Neural progenitor cell (in vitro differentiated cells): ENCODE results near the gene UPK2. TPM values are rescaled to one million over a fixed set of nuclear protein-coding genes. Genes with fewer than 3 reads are reported as not detected.

Experiments used
- DNase-seq: peaks from one replicate; pipeline ENCODE4 v3.0.0-alpha.2; 2016; ENCODE audit warnings: low spot score
- H2AFZ ChIP-seq: fragments of 200-600 bp; sonication (generic); replicated peaks from 2 replicates; pipeline ENCODE4 v1.6.1; 2016; ENCODE audit warnings: antibody characterized with exemption
- H3F3A ChIP-seq: fragments of 200-600 bp; sonication (generic); 2 replicates; pipeline ENCODE4 v1.6.1; 2016; ENCODE audit warnings: antibody characterized with exemption, low read depth
- H3K27ac ChIP-seq: fragments of 200-600 bp; sonication (generic); 2 replicates; pipeline ENCODE4 v1.5.1; 2016; ENCODE audit warnings: mild to moderate bottlenecking
- H3K27me3 ChIP-seq: fragments of 200-600 bp; sonication (generic); 2 replicates; pipeline ENCODE4 v1.6.1; 2016; ENCODE audit warnings: mild to moderate bottlenecking, moderate library complexity
- H3K36me3 ChIP-seq: fragments of 200-600 bp; sonication (generic); 2 replicates; pipeline ENCODE4 v1.5.1; 2016
- H3K4me1 ChIP-seq: fragments of 200-600 bp; sonication (generic); 2 replicates; pipeline ENCODE4 v1.6.1; 2016; ENCODE audit warnings: mixed run types
- H3K4me2 ChIP-seq: fragments of 200-600 bp; sonication (generic); 2 replicates; pipeline ENCODE4 v1.6.1; 2016
- H3K4me3 ChIP-seq: fragments of 200-600 bp; sonication (generic); 2 replicates; pipeline ENCODE4 v1.5.1; 2016
- H3K79me2 ChIP-seq: fragments of 200-600 bp; sonication (generic); 2 replicates; pipeline ENCODE4 v1.6.1; 2016; ENCODE audit warnings: low read depth
- H3K9ac ChIP-seq: fragments of 200-600 bp; sonication (generic); 2 replicates; pipeline ENCODE4 v1.6.1; 2016
- H3K9me3 ChIP-seq: fragments of 200-600 bp; sonication (generic); 2 replicates; pipeline ENCODE4 v1.5.1; 2016; ENCODE audit warnings: low read depth
- H4K20me1 ChIP-seq: fragments of 200-600 bp; sonication (generic); 2 replicates; pipeline ENCODE4 v1.6.1; 2016; ENCODE audit warnings: low read depth
- H3K27ac Mint-ChIP-seq: 3 replicates; pipeline ENCODE4 v1.8.0; 2021; ENCODE audit warnings: mixed read lengths
- H3K27me3 Mint-ChIP-seq: 2 replicates; pipeline ENCODE4 v1.8.0; 2022; ENCODE audit warnings: low read depth, mild to moderate bottlenecking, inconsistent platforms, moderate library complexity, mixed read lengths; ENCODE audit not compliant: insufficient read depth
- H3K36me3 Mint-ChIP-seq: 3 replicates; pipeline ENCODE4 v1.8.0; 2021; ENCODE audit warnings: mixed read lengths
- H3K4me1 Mint-ChIP-seq: 3 replicates; pipeline ENCODE4 v1.8.0; 2021; ENCODE audit warnings: mixed read lengths
- H3K4me3 Mint-ChIP-seq: 3 replicates; pipeline ENCODE4 v1.8.0; 2021; ENCODE audit warnings: mild to moderate bottlenecking, moderate library complexity, mixed read lengths
- H3K9me3 Mint-ChIP-seq: 3 replicates; pipeline ENCODE4 v1.8.0; 2020; ENCODE audit warnings: mixed read lengths
- CTCF ChIP-seq: fragments of 200-600 bp; sonication (generic); IDR thresholded peaks from 2 replicates; pipeline ENCODE4 v1.5.1; 2017; ENCODE audit warnings: antibody characterized with exemption, mild to moderate bottlenecking
- EZH2 ChIP-seq: fragments of 200-600 bp; sonication (generic); IDR thresholded peaks from 2 replicates; pipeline ENCODE4 v1.6.1; 2017; ENCODE audit warnings: antibody characterized with exemption, mild to moderate bottlenecking, moderate library complexity
- EZH2phosphoT487 ChIP-seq: fragments of 200-600 bp; sonication (generic); IDR thresholded peaks from 2 replicates; pipeline ENCODE4 v1.6.1; 2017; ENCODE audit warnings: antibody characterized with exemption
- total RNA-seq: library from RNA; depleted of rRNA; stranded (reverse); fragments of >200 nt; gene quantifications from 2 replicates; pipeline ENCODE4 v1.2.3, GENCODE V29; 2015; ENCODE audit warnings: low replicate concordance

UPK2 gene
- total RNA-seq, 1 donor from 2014 or later = not detected

- Histone ChIP-seq H2AFZ (no peak overlapping the region), H3K9ac (no peak overlapping the region), H3K27me3 (peaks cover 5% of the 10 kb centered on the region), H3K9me3 (no peaks in the 10 kb centered on the region), H3K27ac (no peak overlapping the region), H3K4me1 (no peaks in the 10 kb centered on the region), H3K4me3 (no peak overlapping the region), H3K4me2 (no peak overlapping the region), H4K20me1 (no peaks in the 10 kb centered on the region), H3K36me3 (no peaks in the 10 kb centered on the region), H3F3A (peaks cover 8% of the 10 kb centered on the region), H3K79me2 (no peaks in the 10 kb centered on the region)
- Mint-ChIP-seq H3K4me3 (no peak overlapping the region), H3K9me3 (no peaks in the 10 kb centered on the region), H3K4me1 (peaks cover 29% of the 10 kb centered on the region), H3K27me3 (peaks cover 10% of the 10 kb centered on the region), H3K36me3 (no peaks in the 10 kb centered on the region), H3K27ac (no peak overlapping the region)
- TF ChIP-seq CTCF (no peak), EZH2phosphoT487 (no peak), EZH2 (no peak)
- no peak for DNase-seq
Observed at GRCh38 chr11:118956847-118957469, 860 bp downstream of the UPK2 start.

GRCh38 chr11:118957549-118957948, 1.5 kb downstream of the UPK2 start:
- no peak for DNase-seq
- H3K9me3 ChIP-seq = no peaks in the 10 kb centered on the region
- Mint-ChIP-seq H3K4me3 (no peak overlapping the region), H3K4me1 (peaks cover 29% of the 10 kb centered on the region), H3K27me3 (peaks cover 10% of the 10 kb centered on the region), H3K36me3 (no peaks in the 10 kb centered on the region), H3K9me3 (no peaks in the 10 kb centered on the region), H3K27ac (no peak overlapping the region)
- no peaks in the 10 kb centered on the region for H3K79me2 ChIP-seq
- TF ChIP-seq EZH2 (no peak), CTCF (no peak), EZH2phosphoT487 (no peak)
- no peak overlapping the region for H2AFZ ChIP-seq
- H3K27me3 ChIP-seq = peaks cover 5% of the 10 kb centered on the region
- H3K4me1 ChIP-seq = no peaks in the 10 kb centered on the region
- H3K36me3 ChIP-seq = no peaks in the 10 kb centered on the region
- peaks cover 8% of the 10 kb centered on the region for H3F3A ChIP-seq
- no peak overlapping the region for H3K27ac ChIP-seq
- H3K9ac ChIP-seq = no peak overlapping the region
- no peak overlapping the region for H3K4me3 ChIP-seq
- no peak overlapping the region for H3K4me2 ChIP-seq
- no peaks in the 10 kb centered on the region for H4K20me1 ChIP-seq

- Histone ChIP-seq H3K9ac (no peak overlapping the region), H3K36me3 (no peaks in the 10 kb centered on the region), H4K20me1 (no peaks in the 10 kb centered on the region), H3K79me2 (no peaks in the 10 kb centered on the region), H3K27me3 (peaks cover 5% of the 10 kb centered on the region), H2AFZ (no peak overlapping the region), H3K9me3 (no peaks in the 10 kb centered on the region), H3K4me1 (no peaks in the 10 kb centered on the region), H3K4me3 (no peak overlapping the region), H3F3A (peaks cover 3% of the 10 kb centered on the region), H3K4me2 (no peak overlapping the region), H3K27ac (no peak overlapping the region)
- peaks cover 10% of the 10 kb centered on the region for H3K27me3 Mint-ChIP-seq
- no peak overlapping the region for H3K27ac Mint-ChIP-seq
- peaks cover 25% of the 10 kb centered on the region for H3K4me1 Mint-ChIP-seq
- H3K9me3 Mint-ChIP-seq = no peaks in the 10 kb centered on the region
- no peaks in the 10 kb centered on the region for H3K36me3 Mint-ChIP-seq
- no peak for DNase-seq
- TF ChIP-seq EZH2 (no peak), CTCF (no peak), EZH2phosphoT487 (no peak)
- H3K4me3 Mint-ChIP-seq = no peak overlapping the region
Observed at GRCh38 chr11:118957968-118958367, 1.9 kb downstream of the UPK2 start.
